K562 (cell line): ENCODE results near the gene SYMPK. TPM values are rescaled to one million over a fixed set of nuclear protein-coding genes. Genes with fewer than 3 reads are reported as not detected.

ENCODE experiments used
- DEAF1 ChIP-seq: fragments of 450-650 bp; formaldehyde crosslinking; IDR thresholded peaks from 2 replicates; pipeline ENCODE4 v1.4.0; 2020; ENCODE audit warnings: mild to moderate bottlenecking, moderate library complexity
- ELF1 ChIP-seq: fragments of 200-800 bp; sonication (Bioruptor generic); IDR thresholded peaks from 2 replicates; pipeline ENCODE4 v1.6.1; 2016; ENCODE audit warnings: missing genetic modification characterization, missing compliant biosample characterization
- EP300 ChIP-seq: IDR thresholded peaks from 2 replicates; pipeline ENCODE4 v1.6.1; 2012; ENCODE audit warnings: low read length, improper control_type of control experiment
- FOXO4 ChIP-seq: fragments of 450-650 bp; formaldehyde crosslinking; IDR thresholded peaks from 2 replicates; pipeline ENCODE4 v1.4.0; 2020; ENCODE audit warnings: mild to moderate bottlenecking, moderate library complexity
- HMBOX1 ChIP-seq: sonication (generic); IDR thresholded peaks from 2 replicates; pipeline ENCODE4 v1.6.1; 2016
- MAZ ChIP-seq, 2 experiments: fragments of 450-650 bp in 1 of 2; sonication (generic) in 1 of 2; formaldehyde crosslinking; IDR thresholded peaks in 1 of 2; conservative IDR thresholded peaks in 1 of 2; 2 replicates each; pipeline versions ENCODE4 v1.4.0 to v1.5.0; 2020; ENCODE audit warnings: mild to moderate bottlenecking in 1 of 2, missing genetic modification reagents in 1 of 2
- SIN3B ChIP-seq: fragments of 450-650 bp; IDR thresholded peaks from 2 replicates; pipeline ENCODE4 v1.6.1; 2017; ENCODE audit warnings: low read depth, mild to moderate bottlenecking, moderate library complexity
- STAG1 ChIP-seq: sonication (generic); formaldehyde crosslinking; IDR thresholded peaks from 2 replicates; pipeline ENCODE4 v1.5.0; 2020; ENCODE audit warnings: missing genetic modification reagents, borderline replicate concordance
- TAF1 ChIP-seq: IDR thresholded peaks from 2 replicates; pipeline ENCODE4 v1.6.1; 2011; ENCODE audit warnings: mild to moderate bottlenecking, low read length, moderate library complexity; ENCODE audit not compliant: insufficient read depth, control insufficient read depth, severe bottlenecking; ENCODE audit errors: extremely low read depth
- ZBTB17 ChIP-seq: fragments of 450-650 bp; formaldehyde crosslinking; IDR thresholded peaks from 2 replicates; pipeline ENCODE4 v1.4.0; 2020; ENCODE audit warnings: mild to moderate bottlenecking
- ZFPM2 ChIP-seq: fragments of 250-450 bp; sonication (Bioruptor Pico); IDR thresholded peaks from 2 replicates; pipeline ENCODE4 v1.5.1; 2022; ENCODE audit warnings: mild to moderate bottlenecking
- ZNF143 ChIP-seq: sonication (generic); formaldehyde crosslinking; IDR thresholded peaks from 2 replicates; pipeline ENCODE4 v1.9.0; 2022; ENCODE audit warnings: mild to moderate bottlenecking, missing genetic modification reagents
- ZNF212 ChIP-seq: fragments of 450-650 bp; formaldehyde crosslinking; IDR thresholded peaks from 2 replicates; pipeline ENCODE4 v1.4.0; 2020; ENCODE audit warnings: mild to moderate bottlenecking
- ZNF408 ChIP-seq: fragments of 250-450 bp; sonication (Bioruptor Pico); IDR thresholded peaks from 2 replicates; pipeline ENCODE4 v1.4.0; 2020; ENCODE audit warnings: low read depth, mild to moderate bottlenecking, moderate library complexity
- polyA plus RNA-seq, 8 experiments: library from polyadenylated mRNA; depleted of rRNA in 4 of 8; stranded (reverse) in 5 of 8; unstranded in 3 of 8; fragments of >200 nt; fragmentation: Nextera tagmentation in 2 of 8; fragmentation: Illumina TruSeq in 1 of 8; extraction: Ambion mirVana in 2 of 8; extraction: Trizol in 1 of 8; gene quantifications; 2 replicates each; pipeline versions ENCODE4 v1.2.1 to v1.2.3, GENCODE V29; 2011 to 2014; ENCODE audit warnings: inconsistent platforms in 1 of 8, missing spikeins in 1 of 8
- total RNA-seq, 7 experiments: library from RNA; depleted of rRNA in 6 of 7; stranded (reverse); fragments of >200 nt in 6 of 7; fragmentation: Illumina TruSeq in 2 of 7; extraction: Trizol in 2 of 7; gene quantifications; 2 replicates each; pipeline versions ENCODE4 v1.2.1 to v1.2.3, GENCODE V29; 2011 to 2021; ENCODE audit warnings: low replicate concordance in 1 of 7
- TF ChIP-seq, protein P1 (sequence below): IDR thresholded peaks from 3 replicates; pipeline ENCODE4 v1.6.1; 2011; ENCODE audit warnings: borderline replicate concordance, mild to moderate bottlenecking; ENCODE audit not compliant: insufficient read length, insufficient read depth
- TF ChIP-seq, protein P2 (sequence below): fragments of 200-800 bp; sonication (Bioruptor generic); IDR thresholded peaks from 2 replicates; pipeline ENCODE4 v1.6.1; 2016; ENCODE audit warnings: missing genetic modification characterization, missing compliant biosample characterization

SYMPK gene
- total and polyA plus RNA-seq, 9 of the 15 experiments (the other 6 are each of a cell fraction or from before 2014, with no cell fraction given), result 0.73 to 95.5 (median 58.4) TPM

GRCh38 chr19:45768984-45769782 lies 93.8 kb downstream of the SYMPK start, which contains the start of gene SIX5 (continued):
- TF ChIP-seq FOXO4 (CRISPR knock-in tag), result no peak
- TF ChIP-seq, protein P1, sequence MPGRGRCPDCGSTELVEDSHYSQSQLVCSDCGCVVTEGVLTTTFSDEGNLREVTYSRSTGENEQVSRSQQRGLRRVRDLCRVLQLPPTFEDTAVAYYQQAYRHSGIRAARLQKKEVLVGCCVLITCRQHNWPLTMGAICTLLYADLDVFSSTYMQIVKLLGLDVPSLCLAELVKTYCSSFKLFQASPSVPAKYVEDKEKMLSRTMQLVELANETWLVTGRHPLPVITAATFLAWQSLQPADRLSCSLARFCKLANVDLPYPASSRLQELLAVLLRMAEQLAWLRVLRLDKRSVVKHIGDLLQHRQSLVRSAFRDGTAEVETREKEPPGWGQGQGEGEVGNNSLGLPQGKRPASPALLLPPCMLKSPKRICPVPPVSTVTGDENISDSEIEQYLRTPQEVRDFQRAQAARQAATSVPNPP, result no peak
- TF ChIP-seq ZNF408, result no peak
- TF ChIP-seq TAF1, result no peak
- TF ChIP-seq, protein P2, sequence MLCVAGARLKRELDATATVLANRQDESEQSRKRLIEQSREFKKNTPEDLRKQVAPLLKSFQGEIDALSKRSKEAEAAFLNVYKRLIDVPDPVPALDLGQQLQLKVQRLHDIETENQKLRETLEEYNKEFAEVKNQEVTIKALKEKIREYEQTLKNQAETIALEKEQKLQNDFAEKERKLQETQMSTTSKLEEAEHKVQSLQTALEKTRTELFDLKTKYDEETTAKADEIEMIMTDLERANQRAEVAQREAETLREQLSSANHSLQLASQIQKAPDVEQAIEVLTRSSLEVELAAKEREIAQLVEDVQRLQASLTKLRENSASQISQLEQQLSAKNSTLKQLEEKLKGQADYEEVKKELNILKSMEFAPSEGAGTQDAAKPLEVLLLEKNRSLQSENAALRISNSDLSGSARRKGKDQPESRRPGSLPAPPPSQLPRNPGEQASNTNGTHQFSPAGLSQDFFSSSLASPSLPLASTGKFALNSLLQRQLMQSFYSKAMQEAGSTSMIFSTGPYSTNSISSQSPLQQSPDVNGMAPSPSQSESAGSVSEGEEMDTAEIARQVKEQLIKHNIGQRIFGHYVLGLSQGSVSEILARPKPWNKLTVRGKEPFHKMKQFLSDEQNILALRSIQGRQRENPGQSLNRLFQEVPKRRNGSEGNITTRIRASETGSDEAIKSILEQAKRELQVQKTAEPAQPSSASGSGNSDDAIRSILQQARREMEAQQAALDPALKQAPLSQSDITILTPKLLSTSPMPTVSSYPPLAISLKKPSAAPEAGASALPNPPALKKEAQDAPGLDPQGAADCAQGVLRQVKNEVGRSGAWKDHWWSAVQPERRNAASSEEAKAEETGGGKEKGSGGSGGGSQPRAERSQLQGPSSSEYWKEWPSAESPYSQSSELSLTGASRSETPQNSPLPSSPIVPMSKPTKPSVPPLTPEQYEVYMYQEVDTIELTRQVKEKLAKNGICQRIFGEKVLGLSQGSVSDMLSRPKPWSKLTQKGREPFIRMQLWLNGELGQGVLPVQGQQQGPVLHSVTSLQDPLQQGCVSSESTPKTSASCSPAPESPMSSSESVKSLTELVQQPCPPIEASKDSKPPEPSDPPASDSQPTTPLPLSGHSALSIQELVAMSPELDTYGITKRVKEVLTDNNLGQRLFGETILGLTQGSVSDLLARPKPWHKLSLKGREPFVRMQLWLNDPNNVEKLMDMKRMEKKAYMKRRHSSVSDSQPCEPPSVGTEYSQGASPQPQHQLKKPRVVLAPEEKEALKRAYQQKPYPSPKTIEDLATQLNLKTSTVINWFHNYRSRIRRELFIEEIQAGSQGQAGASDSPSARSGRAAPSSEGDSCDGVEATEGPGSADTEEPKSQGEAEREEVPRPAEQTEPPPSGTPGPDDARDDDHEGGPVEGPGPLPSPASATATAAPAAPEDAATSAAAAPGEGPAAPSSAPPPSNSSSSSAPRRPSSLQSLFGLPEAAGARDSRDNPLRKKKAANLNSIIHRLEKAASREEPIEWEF (CRISPR knock-in tag), result no peak
- no peak for TF ChIP-seq HMBOX1
- TF ChIP-seq ZFPM2, result no peak
- TF ChIP-seq MAZ (CRISPR knock-in tag; conservative IDR thresholded peaks at IDR 0.05 in 1 of 2, IDR thresholded peaks at IDR 0.05 in 1 of 2), result peak; percentile 95 to 97
- no peak for TF ChIP-seq ZNF212
- TF ChIP-seq EP300, result no peak; the same call in 1 of the 2 replicates
- peak; percentile 72; the same call in 1 of the 2 replicates for TF ChIP-seq ZBTB17 (CRISPR knock-in tag)
- TF ChIP-seq STAG1 (CRISPR knock-in tag), result no peak
- TF ChIP-seq DEAF1 (CRISPR knock-in tag), result 0 out of 2 replicates have a peak, but pooled peaks have one; percentile 3
- no peak for TF ChIP-seq ZNF143 (CRISPR knock-in tag)
- TF ChIP-seq SIN3B, result no peak
- TF ChIP-seq ELF1 (tag), result no peak
